ENCODE data around the gene KCNAB1.
A peak's percentile ranks its signal among the peaks of the same experiment; 100 is the strongest.

Gene KCNAB1

DNA sequence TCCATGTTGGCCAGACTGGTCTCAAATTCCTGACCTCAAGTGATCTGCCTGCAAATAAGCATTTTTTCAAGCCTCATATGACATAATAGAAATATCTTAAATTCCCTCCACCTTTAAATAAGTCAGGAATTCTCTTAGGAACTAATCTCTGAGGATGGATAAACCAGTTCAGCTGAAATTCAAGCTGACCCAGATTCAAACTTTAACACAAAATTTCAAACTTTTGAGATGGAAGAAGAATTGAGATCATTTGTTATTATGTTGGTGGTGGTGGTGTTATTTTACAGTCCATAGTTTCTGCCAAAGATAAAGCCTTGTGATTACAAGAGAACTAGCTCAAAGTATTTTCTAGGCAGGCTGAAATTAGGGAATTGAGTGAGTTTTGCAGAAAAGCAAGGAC lies 349.1 kb downstream of the KCNAB1 start:
- DNase-seq: no peak

DNA sequence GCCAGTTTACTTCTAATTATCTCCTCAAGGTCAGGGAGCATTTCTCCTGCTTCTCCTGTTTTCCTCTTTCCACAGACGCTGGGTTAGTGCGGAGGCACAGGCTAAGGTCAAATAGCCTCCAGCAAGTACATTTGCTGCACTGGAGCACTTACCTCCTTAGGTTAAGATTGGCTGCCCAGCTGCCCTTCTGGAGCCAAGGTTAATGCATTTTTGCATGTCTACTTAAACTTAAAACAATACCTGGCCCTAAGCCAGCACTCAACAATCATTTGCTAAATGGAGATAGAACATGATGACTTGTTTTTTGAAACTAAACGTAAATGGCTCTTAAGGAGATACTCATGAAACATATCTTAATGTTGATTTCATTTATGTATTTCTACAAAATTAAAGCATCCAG lies 351.1 kb downstream of the KCNAB1 start:
- DNase-seq: no peak

DNA sequence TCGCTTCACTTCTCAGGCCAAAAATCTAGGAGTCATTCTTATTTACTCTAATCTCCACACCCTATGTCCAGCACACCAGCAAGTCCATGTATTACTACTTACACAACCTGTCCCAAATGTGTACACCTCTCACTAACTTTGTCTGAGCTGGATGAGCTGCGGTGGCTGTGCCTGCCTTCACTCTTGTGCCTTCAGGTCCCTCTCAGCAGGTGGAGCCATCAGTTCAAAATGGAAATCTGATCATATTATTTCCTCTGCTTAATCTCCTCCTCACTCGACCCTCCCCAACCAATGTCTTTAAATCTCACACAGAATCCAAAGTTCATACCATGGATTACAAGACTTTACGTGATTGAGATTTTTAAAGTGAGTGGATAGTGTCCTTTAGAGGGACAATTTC lies 351.8 kb downstream of the KCNAB1 start:
- DNase-seq: no peak

DNA sequence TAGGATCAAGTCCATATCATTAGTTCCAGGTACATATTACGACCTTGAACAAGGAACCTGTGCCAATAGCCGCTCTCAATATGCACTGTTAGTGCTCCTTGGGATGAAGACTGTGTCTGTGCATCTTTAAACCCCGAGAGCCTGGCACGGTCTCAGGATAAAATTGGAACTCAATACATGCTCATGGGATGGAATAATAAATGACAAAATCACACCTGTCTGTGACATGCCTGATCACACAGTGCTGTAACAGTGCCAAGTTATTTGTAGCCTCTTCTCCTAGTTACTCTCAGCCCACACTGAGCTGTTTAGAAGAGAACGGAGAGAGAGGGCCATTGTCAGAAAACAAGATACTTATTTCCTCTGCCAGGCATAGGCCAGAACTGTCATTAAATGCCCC lies 352.3 kb downstream of the KCNAB1 start:
- DNase-seq: no peak

DNA sequence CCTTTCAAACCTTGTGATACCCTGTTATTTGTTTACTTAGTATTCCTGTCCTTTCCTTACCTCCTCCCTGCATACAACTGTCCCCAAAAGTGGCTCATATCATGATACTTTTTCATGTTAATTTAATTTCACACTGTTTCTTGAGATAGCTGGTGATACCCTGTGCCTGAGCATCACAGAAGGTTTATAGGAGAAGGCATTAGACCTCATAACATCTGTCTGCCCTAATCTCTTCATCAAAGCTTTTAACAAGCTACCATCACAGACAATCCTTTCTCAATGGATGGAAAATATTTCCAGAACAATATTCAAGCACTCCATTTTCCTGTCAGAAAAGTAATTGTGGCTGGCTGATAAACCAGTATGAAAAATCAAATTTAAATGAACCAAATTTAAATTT lies 353.0 kb downstream of the KCNAB1 start:
- no peak for DNase-seq

DNA sequence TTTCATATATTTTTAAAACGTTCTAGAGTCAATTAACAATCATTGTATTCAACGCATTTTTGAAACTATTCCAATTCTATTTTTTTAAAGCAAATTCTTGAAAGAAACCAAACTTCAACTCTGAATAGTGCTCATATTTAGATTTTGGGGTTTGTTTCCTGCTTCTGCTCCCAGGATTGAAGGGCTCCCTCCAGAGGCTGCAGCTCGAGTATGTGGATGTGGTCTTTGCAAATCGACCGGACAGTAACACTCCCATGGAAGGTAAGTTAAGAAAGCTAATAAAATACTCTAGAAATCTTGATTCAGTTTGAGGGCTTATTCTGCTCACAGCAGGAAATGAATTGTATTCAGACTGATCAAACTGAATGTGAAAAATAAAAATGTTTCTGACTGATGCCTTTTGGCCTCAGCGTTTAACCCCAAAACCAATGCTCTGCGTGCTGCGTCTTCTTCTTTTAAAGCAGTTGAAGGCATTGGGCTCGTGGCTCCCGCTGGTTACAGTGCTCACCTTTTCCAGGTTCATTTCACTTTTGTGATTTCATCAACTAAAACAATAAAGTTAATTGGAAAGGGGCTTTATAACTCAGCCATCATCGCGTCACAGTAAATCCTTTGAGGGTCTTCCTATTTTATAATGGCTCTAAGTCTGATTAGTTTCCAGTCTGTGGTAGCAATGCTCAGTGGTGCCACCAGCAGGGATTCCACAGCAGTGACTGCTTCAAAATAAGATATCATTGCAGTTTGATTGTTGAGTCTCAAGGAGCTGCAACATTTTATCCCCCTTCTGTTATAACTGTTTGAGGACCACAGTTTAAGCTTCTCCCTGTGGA lies 354.4 kb downstream of the KCNAB1 start:
- no peak for DNase-seq

DNA sequence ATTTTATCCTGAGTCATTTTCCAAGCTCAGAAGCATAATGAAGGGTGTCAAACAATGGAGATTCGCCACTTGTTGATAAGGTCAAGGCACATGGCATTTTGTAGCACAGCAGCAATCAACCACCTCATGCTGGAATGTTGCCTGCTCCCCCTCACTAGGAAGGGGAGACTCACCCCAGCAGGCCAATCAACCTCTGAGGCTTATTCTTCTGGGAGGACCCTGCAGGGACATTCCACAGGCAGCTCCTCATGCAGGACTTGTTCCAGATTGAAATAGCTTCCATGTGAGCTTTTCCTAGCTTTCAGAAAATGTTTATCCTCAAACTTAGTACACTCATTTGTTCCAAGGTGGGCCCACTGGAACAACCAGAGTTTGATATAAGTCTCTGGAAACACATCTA lies 356.9 kb downstream of the KCNAB1 start:
- no peak for DNase-seq

DNA sequence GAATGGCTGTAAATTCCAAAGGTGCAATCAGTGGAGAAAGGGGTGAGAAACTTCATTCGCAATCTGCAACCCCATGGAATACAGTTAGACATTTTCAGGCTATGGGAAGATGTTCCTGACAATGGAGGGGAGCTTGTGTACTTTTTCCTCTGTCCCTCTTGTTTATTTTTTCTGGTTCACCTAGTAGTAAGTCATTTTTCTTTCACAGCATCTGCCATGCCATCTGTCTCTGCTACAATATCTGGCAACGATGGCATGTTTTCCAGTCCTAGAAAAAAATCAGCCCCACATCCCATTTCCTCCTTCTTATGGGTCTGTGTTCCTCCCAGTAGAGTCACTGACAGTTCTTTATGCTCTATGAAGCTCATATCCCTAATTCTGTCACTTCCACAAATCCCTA lies 358.5 kb downstream of the KCNAB1 start:
- no peak for DNase-seq

DNA sequence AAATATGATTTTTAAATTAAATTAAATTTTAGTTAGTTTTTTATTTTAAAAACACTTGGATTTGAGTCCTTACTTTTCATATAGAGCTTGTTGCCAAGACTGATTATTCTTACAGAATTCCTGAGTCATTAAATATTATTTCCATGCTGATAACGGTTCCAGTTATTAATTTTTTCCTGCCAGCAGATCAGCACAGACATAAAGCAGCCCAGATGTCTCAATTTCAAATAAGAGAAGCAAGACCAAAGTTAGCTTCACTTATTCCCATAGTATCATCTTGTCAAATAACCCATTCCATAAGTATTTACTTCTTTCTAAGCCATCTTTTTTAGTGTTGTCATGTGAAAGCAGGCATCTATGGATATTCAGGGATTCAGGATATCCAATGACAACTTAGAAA lies 359.2 kb downstream of the KCNAB1 start:
- DNase-seq: no peak

DNA sequence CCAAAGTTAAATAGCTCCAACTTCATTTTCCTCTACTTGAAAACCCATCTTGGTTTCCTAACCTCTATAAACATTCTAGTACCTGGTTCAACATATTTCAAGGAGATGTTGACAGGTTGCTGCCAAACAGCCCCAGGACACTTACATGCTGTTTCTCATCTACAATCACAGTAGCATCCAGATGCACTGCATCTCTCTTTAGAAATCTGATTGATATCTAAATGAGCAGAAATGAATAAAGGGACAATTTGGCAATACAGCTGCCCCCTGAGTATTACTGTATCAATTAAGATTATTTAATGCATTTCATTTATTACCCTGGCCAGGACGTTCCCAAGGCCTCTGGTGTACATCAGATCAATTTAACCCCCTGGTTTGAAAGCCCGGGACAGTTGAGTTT lies 360.6 kb downstream of the KCNAB1 start:
- no peak for DNase-seq

DNA sequence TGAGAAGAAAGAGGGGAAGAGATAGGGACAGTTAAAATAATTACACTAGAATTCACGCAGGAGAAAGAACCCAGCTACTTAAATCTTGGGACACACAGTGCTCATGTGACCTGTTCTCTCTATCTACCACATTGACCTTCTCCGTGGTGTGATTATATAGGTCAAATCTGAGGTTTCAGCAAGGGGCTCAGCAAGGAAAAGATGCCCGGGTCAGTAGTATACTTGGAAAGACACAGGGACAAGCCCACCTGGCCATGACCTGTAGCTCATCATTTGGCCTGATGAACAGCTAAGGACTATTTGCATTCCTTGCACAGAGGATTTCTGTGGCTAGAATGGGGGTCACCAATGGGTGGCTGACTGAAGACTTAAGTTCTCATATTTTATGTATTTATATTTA lies 362.6 kb downstream of the KCNAB1 start:
- no peak for DNase-seq

DNA sequence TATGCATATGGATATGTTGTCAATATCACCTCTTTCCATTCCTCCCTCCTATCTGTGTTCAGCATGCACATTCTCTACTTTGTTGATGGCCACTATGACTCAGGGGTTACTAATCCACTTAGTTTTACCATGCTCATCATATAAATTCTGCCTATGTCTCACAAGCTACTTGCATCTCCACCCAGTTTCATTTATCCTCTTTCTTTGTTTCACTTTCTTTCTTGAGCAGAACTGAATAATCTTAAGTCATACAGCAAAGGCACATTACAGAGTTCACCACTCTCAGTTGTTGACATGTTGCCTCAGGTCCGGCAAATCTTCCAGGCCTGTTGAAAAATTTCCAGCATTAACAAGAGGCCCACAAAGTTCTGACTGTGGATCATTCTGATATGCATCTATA lies 363.0 kb downstream of the KCNAB1 start:
- DNase-seq: peak; percentile 50 to 70

DNA sequence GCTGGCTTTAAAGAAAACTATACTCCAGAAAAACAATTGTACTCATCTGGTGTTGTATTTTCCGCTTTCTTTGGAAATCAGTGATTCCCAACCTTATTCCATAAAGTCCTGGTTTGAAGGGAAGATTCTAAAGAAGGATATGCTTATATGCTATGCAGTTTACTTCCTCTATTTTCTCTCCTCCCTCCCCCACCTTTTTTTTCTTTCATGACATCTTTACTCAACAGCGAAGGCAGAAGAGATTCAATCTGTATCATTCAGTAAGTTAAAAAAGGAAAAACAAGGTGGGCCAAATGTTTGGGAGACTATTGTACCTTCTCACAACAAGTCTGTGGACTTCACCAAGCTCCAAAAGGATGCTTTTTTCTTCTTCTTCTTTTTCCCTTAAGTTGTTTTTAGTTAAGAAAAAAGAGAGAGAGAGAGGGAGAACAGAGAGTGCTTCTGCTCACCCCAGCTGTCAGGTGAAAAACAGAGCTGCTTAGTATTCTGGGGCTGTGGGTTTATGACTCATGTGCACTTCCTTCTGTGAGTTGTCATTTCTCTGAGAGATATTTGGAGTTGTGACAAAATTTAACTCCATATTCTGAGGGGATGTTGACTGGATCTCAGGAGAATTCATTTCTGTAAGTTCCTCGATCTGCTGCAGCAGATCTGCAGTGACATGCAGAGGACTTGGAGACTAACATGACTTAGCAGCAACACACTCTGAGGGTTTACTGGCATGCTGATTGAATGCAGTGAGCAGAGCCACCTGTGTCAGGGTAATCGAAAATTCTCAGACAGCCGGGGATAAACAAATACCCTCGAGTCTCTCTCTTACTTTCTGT lies 363.8 kb downstream of the KCNAB1 start:
- DNase-seq: peak; percentile 29 to 41

DNA sequence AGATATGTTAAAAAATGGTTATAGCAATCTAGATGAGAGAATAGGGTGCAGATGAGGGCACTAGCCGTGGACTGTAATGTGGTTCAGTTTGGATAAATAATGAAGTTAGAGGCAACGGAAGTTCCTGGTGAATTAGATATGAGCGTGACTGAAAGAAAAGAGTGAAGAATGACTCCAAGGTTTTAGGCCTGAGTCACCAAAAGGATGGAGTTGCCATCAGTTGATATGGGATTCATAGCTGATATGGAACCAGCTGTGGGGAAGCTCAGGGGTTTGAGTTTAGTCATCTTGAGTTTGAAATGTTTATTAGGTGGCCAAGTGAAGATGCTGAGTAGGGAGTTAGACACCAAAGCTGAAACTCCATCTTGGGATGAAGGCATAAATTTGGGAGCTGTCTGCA lies 368.4 kb downstream of the KCNAB1 start:
- DNase-seq: no peak

DNA sequence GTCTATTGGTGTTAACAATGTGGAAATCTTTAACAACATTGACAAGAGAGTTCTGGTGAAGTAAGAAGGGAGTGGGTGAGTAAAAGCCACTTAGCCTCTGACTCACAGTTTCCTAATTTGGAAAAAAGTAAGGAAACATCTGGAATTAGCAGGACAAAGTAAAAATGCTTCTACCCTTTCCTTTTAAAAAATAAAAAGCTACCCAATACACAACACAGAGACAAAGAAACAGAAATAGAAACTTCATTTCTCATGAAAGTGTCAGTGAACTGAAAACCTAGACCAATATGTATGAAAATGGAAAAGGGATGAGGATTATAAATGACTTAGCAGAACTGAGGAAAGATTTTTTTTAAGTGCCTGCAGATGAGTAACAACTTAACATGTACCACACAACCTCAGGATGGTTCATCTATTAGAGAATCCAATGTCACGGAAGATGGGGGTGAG lies 369.1 kb downstream of the KCNAB1 start:
- DNase-seq: peak; percentile 5 to 31

DNA sequence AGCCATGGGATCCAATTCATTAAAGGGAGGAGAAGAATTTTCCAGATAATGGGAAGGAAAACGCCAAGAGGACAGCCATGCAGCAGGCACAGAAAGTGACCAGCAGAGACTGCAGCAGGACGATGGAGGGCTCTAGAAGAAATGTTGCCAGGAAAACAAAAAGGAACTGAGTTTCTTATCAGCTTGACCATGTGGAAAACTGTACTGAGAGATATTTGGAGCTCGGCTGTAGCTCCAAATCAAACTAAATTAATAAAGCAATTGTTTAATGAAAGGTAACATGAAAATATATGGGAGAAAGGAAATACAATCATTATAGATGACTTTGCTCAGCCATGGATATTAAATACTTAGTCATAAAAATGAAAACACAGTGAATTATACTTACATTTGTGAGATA lies 370.8 kb downstream of the KCNAB1 start:
- DNase-seq: no peak

DNA sequence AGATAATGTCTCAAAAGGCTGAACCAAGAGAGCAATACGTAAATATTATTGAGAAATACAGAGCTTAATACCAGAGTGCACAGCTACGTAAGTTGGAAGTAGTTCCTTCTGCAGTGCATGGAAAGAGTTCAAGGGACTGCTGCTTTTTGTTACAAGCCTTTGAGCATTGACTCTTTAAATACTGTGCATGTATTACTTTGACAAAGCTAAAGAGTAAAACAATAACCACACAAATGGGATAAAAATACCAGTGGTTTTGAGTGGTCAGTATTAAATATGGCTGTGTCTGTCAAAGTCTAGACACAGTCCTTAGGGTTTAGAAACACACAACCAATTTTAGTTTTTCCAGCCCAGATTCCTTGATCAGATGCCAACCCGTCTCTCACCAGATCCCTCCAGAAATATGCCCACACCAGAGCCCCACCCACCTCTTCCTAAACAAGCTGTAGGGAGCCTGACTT lies 372.5 kb downstream of the KCNAB1 start:
- DNase-seq: no peak

DNA sequence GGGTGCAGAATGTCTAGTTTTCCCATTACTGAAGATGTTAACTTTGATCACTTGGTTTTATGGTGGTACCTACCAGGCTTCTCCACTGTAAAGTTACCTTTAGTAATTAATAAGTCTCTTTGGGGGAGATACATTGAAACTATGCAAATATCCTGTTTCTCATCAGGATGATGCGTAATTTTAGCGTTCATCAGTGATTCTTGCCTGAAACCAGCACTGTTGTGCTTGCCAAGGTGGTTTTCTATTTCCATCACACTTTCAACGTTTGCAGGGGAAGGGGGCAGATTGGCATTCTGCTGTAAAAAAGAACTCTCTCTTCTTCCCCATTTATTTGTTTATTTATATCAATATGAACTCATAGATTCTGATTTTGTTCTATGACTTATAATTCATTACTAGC lies 373.5 kb downstream of the KCNAB1 start:
- DNase-seq: no peak

DNA sequence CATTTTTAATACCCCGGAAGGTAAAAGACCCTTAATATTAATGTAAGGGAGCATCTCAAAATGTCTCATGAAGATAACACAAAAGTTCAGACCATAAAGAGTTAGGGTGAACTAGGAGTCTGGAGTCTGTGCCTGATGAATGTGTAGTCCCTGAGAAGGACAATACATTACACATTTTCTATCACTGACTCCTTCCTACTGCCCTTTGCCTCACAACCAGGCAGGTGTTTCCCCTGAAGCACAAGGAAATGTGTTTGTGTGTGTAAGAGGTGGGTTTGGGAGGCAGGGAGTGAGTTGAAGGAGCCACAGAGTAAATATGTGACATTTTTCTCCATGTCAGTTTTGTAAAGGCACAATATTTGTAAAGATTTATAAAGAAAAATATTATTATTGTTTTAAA lies 375.4 kb downstream of the KCNAB1 start:
- DNase-seq: no peak

DNA sequence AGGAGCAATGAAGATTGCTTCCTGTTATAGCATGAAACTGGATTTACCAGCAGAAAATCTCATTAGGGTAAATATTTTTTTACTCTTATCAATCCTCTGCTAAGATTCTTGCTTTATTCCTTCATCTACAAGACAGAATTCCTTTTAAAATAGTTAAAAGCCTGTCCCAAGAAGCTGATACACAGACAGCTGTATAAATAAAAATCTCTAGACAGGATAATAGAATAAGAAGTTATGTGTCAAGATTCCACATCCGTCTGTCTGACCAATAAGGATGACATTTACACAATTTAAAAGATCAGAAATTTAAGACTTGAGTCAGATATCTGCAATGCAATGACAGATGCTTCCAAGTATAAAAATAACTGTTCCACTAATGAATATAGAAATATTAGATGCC lies 376.9 kb downstream of the KCNAB1 start:
- DNase-seq: no peak

DNA sequence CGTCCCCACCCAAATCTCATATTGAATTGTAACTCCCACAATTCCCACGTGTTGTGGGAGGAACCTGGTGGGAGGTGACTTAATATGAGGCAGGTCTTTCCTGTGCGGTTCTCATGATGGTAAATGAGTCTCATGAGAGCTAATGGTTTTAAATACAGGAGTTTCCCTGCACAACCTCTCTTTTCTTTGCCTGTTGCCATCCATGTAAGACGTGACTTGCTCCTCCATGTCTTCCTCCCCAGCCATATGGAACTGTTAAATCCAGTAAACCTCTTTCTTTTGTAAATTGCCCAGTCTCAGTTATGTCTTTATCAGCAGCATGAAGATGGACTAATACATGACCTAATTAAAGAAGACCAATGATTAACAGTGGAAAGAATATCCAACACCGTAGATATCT lies 377.9 kb downstream of the KCNAB1 start:
- DNase-seq: no peak

DNA sequence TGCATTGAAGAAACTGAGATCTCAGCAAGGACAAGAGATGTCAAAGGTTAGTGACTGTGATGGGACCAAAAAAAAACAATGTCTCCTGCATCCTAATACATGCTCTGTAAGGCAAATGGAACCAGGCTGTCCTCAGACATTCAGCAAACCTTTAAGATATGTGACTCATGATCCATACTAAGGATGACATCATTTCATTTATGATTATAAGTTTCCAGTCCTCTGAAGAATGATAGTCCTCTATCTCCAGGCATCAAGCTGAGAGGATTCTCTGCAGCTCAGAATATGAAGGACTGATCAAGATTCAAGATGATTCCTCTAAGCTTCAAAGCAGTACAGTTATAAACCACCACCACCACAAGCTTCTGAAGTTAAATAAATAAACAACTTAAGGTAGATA lies 386.9 kb downstream of the KCNAB1 start:
- no peak for DNase-seq

DNA sequence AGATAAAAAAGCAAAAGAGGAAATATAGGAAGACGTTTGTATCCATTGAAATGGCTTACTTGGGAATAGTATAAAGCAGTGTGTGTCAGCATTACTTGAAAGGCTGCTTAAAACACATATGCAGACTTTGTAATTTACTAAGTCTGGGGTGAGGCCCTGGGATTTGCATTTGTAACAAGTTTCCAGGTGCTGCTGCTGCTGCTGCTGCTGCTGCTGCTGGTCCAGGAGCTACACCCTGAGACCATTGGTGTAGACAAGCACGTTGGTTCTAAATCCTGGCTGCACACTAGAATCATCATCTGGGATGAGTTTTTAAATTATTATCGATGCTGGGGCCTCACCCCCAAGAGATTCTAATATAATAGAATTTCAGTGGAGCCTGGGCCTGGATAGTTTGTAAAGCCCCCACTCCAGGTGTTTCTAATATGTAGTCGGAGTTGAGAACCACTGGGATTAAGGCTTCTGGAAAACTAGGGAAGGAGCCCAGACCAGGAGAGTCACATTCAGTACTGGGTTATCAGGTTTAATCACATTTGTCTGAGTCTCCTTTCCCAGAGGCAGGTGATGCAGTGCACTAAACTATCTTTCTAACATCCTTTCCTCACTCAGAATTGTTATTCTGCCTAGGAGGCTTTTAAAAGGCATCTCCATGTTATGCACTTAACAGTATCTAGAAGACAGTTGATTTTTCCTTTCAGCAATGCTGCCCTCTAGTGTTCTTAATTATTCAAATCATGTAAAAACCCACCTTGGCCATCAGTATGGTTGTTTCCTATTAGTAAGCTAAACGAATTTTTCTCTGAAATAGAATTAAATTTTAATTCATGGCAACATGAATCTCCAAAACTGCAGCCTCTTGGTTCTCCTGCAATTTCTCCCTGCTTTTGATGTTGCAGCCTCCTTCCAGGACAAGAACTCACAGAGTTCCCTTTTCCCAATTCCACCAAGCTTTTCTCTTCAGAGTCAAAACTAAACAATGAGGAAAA lies 389.1 kb downstream of the KCNAB1 start:
- peak; percentile 23 to 77 for DNase-seq
